H1 (cell line): ENCODE measurements around the gene PLAAT2. TPM values are rescaled to one million over a fixed set of nuclear protein-coding genes. Genes with fewer than 3 reads are reported as not detected.

Source experiments
- polyA plus RNA-seq, 7 experiments: library from polyadenylated mRNA; depleted of rRNA in 3 of 7; stranded (reverse) in 5 of 7; unstranded in 2 of 7; fragments of >200 nt in 5 of 7; fragments of 200-250 nt in 2 of 7; gene quantifications; 1 replicate in 5 of 7; 2 replicates in 1 of 7; 4 replicates in 1 of 7; pipeline versions ENCODE4 v1.2.1 to v1.2.3, GENCODE V29; 2011 to 2013; ENCODE audit warnings: missing spikeins in 2 of 7, mixed read lengths in 2 of 7
- total RNA-seq: library from RNA; stranded (reverse); fragmentation: NEBNext Ultra II Directional; extraction: Animal tissue kit (Norgen Biotek cat#: 25700); gene quantifications from 2 replicates; pipeline ENCODE4 v1.2.1, GENCODE V29; 2021

PLAAT2 gene
- total and polyA plus RNA-seq, 2 of the 8 experiments (the other 6 are each of a cell fraction or from before 2014, with no cell fraction given), result 0.39 TPM; not detected in 1

Other genes starting within 250 kb of the PLAAT2 start
- not detected in 2 replicates for gene SLC22A9, start 193.6 kb downstream of the PLAAT2 start, total RNA-seq
- not detected in 2 replicates for gene SLC22A9, start 193.6 kb downstream of the PLAAT2 start, polyA plus RNA-seq (2011; rRNA removed)
- 12.8 and 16.0 TPM in 2 replicates for gene PLAAT5, start 72.2 kb downstream of the PLAAT2 start, total RNA-seq
- 11.4 and 18.7 TPM in 2 replicates for gene PLAAT5, start 72.2 kb downstream of the PLAAT2 start, polyA plus RNA-seq (2011; rRNA removed)
- gene LGALS12, start 57.3 kb downstream of the PLAAT2 start, total RNA-seq, result 1.3 and 1.6 TPM in 2 replicates
- gene LGALS12, start 57.3 kb downstream of the PLAAT2 start, polyA plus RNA-seq (2011; rRNA removed), result 2.9 and 3.2 TPM in 2 replicates
- gene PLAAT4, start 26.6 kb downstream of the PLAAT2 start, total RNA-seq, result 2.6 and 2.8 TPM in 2 replicates
- 3.9 and 4.1 TPM in 2 replicates for gene PLAAT4, start 26.6 kb downstream of the PLAAT2 start, polyA plus RNA-seq (2011; rRNA removed)
- 109 and 117 TPM in 2 replicates for gene PLAAT3, start 51.1 kb upstream of the PLAAT2 start, total RNA-seq
- gene PLAAT3, start 51.1 kb upstream of the PLAAT2 start, polyA plus RNA-seq (2011; rRNA removed), result 170 and 190 TPM in 2 replicates
- gene ATL3, start 108.0 kb upstream of the PLAAT2 start, total RNA-seq, result 22.2 and 24.5 TPM in 2 replicates
- gene ATL3, start 108.0 kb upstream of the PLAAT2 start, polyA plus RNA-seq (2011; rRNA removed), result 6.1 and 7.8 TPM in 2 replicates
- 198 and 203 TPM in 2 replicates for gene RTN3, start 118.1 kb upstream of the PLAAT2 start, total RNA-seq
- gene RTN3, start 118.1 kb upstream of the PLAAT2 start, polyA plus RNA-seq (2011; rRNA removed), result 160 and 162 TPM in 2 replicates
- 33.8 and 34.0 TPM in 2 replicates for gene ZFTA, start 205.4 kb upstream of the PLAAT2 start, total RNA-seq
- gene ZFTA, start 205.4 kb upstream of the PLAAT2 start, polyA plus RNA-seq (2011; rRNA removed), result 9.5 and 15.4 TPM in 2 replicates